Neural progenitor cell (in vitro differentiated cells): ENCODE results near the gene RNF13. TPM values are rescaled to one million over a fixed set of nuclear protein-coding genes. Genes with fewer than 3 reads are reported as not detected.

Experiments
- DNase-seq: peaks from one replicate; pipeline ENCODE4 v3.0.0-alpha.2; 2016; ENCODE audit warnings: low spot score
- H2AFZ ChIP-seq: fragments of 200-600 bp; sonication (generic); replicated peaks from 2 replicates; pipeline ENCODE4 v1.6.1; 2016; ENCODE audit warnings: antibody characterized with exemption
- H3F3A ChIP-seq: fragments of 200-600 bp; sonication (generic); 2 replicates; pipeline ENCODE4 v1.6.1; 2016; ENCODE audit warnings: antibody characterized with exemption, low read depth
- H3K27ac ChIP-seq: fragments of 200-600 bp; sonication (generic); 2 replicates; pipeline ENCODE4 v1.5.1; 2016; ENCODE audit warnings: mild to moderate bottlenecking
- H3K27me3 ChIP-seq: fragments of 200-600 bp; sonication (generic); 2 replicates; pipeline ENCODE4 v1.6.1; 2016; ENCODE audit warnings: mild to moderate bottlenecking, moderate library complexity
- H3K36me3 ChIP-seq: fragments of 200-600 bp; sonication (generic); 2 replicates; pipeline ENCODE4 v1.5.1; 2016
- H3K4me1 ChIP-seq: fragments of 200-600 bp; sonication (generic); 2 replicates; pipeline ENCODE4 v1.6.1; 2016; ENCODE audit warnings: mixed run types
- H3K4me2 ChIP-seq: fragments of 200-600 bp; sonication (generic); 2 replicates; pipeline ENCODE4 v1.6.1; 2016
- H3K4me3 ChIP-seq: fragments of 200-600 bp; sonication (generic); 2 replicates; pipeline ENCODE4 v1.5.1; 2016
- H3K79me2 ChIP-seq: fragments of 200-600 bp; sonication (generic); 2 replicates; pipeline ENCODE4 v1.6.1; 2016; ENCODE audit warnings: low read depth
- H3K9ac ChIP-seq: fragments of 200-600 bp; sonication (generic); 2 replicates; pipeline ENCODE4 v1.6.1; 2016
- H3K9me3 ChIP-seq: fragments of 200-600 bp; sonication (generic); 2 replicates; pipeline ENCODE4 v1.5.1; 2016; ENCODE audit warnings: low read depth
- H4K20me1 ChIP-seq: fragments of 200-600 bp; sonication (generic); 2 replicates; pipeline ENCODE4 v1.6.1; 2016; ENCODE audit warnings: low read depth
- H3K27ac Mint-ChIP-seq: 3 replicates; pipeline ENCODE4 v1.8.0; 2021; ENCODE audit warnings: mixed read lengths
- H3K27me3 Mint-ChIP-seq: 2 replicates; pipeline ENCODE4 v1.8.0; 2022; ENCODE audit warnings: low read depth, mild to moderate bottlenecking, inconsistent platforms, moderate library complexity, mixed read lengths; ENCODE audit not compliant: insufficient read depth
- H3K36me3 Mint-ChIP-seq: 3 replicates; pipeline ENCODE4 v1.8.0; 2021; ENCODE audit warnings: mixed read lengths
- H3K4me1 Mint-ChIP-seq: 3 replicates; pipeline ENCODE4 v1.8.0; 2021; ENCODE audit warnings: mixed read lengths
- H3K4me3 Mint-ChIP-seq: 3 replicates; pipeline ENCODE4 v1.8.0; 2021; ENCODE audit warnings: mild to moderate bottlenecking, moderate library complexity, mixed read lengths
- H3K9me3 Mint-ChIP-seq: 3 replicates; pipeline ENCODE4 v1.8.0; 2020; ENCODE audit warnings: mixed read lengths
- CTCF ChIP-seq: fragments of 200-600 bp; sonication (generic); IDR thresholded peaks from 2 replicates; pipeline ENCODE4 v1.5.1; 2017; ENCODE audit warnings: antibody characterized with exemption, mild to moderate bottlenecking
- EZH2 ChIP-seq: fragments of 200-600 bp; sonication (generic); IDR thresholded peaks from 2 replicates; pipeline ENCODE4 v1.6.1; 2017; ENCODE audit warnings: antibody characterized with exemption, mild to moderate bottlenecking, moderate library complexity
- EZH2phosphoT487 ChIP-seq: fragments of 200-600 bp; sonication (generic); IDR thresholded peaks from 2 replicates; pipeline ENCODE4 v1.6.1; 2017; ENCODE audit warnings: antibody characterized with exemption
- total RNA-seq: library from RNA; depleted of rRNA; stranded (reverse); fragments of >200 nt; gene quantifications from 2 replicates; pipeline ENCODE4 v1.2.3, GENCODE V29; 2015; ENCODE audit warnings: low replicate concordance

Gene RNF13
- total RNA-seq, 1 donor from 2014 or later: 45.2 TPM

GRCh38 chr3:149850787-149851584, 38.0 kb downstream of the RNF13 start:
- no peak overlapping the region for H3K27ac Mint-ChIP-seq

GRCh38 chr3:149858911-149859310, 45.9 kb downstream of the RNF13 start:
- Histone ChIP-seq H3F3A (no peaks in the 10 kb centered on the region), H3K4me1 (no peaks in the 10 kb centered on the region), H3K4me3 (no peak overlapping the region), H3K79me2 (no peaks in the 10 kb centered on the region), H3K9me3 (no peaks in the 10 kb centered on the region), H3K9ac (no peak overlapping the region), H4K20me1 (no peaks in the 10 kb centered on the region), H3K4me2 (no peak overlapping the region), H2AFZ (no peak overlapping the region), H3K36me3 (no peaks in the 10 kb centered on the region), H3K27ac (no peak overlapping the region), H3K27me3 (no peaks in the 10 kb centered on the region)
- DNase-seq: no peak
- Mint-ChIP-seq H3K9me3 (no peaks in the 10 kb centered on the region), H3K27ac (no peak overlapping the region), H3K27me3 (no peaks in the 10 kb centered on the region), H3K4me3 (no peak overlapping the region), H3K36me3 (peaks cover 11% of the 10 kb centered on the region), H3K4me1 (no peaks in the 10 kb centered on the region)
- TF ChIP-seq EZH2: no peak
- TF ChIP-seq CTCF: no peak

More at GRCh38 chr3:149850787-149851584, 38.0 kb downstream of the RNF13 start:
- no peak overlapping the region for H3K9ac ChIP-seq
- H3K27ac ChIP-seq: no peak overlapping the region
- no peaks in the 10 kb centered on the region for H3K27me3 ChIP-seq
- Mint-ChIP-seq H3K9me3 (no peaks in the 10 kb centered on the region), H3K4me3 (no peak overlapping the region), H3K4me1 (no peaks in the 10 kb centered on the region), H3K36me3 (peaks cover 30% of the 10 kb centered on the region), H3K27me3 (no peaks in the 10 kb centered on the region)
- H3K36me3 ChIP-seq: no peaks in the 10 kb centered on the region
- no peak overlapping the region for H2AFZ ChIP-seq
- H3K9me3 ChIP-seq: no peaks in the 10 kb centered on the region
- H3K79me2 ChIP-seq: peaks cover 4% of the 10 kb centered on the region
- H3K4me3 ChIP-seq: no peak overlapping the region
- TF ChIP-seq EZH2: no peak
- TF ChIP-seq CTCF: no peak
- TF ChIP-seq EZH2phosphoT487: no peak
- H3K4me1 ChIP-seq: no peaks in the 10 kb centered on the region
- H3K4me2 ChIP-seq: no peak overlapping the region
- no peak for DNase-seq
- no peaks in the 10 kb centered on the region for H3F3A ChIP-seq
- no peaks in the 10 kb centered on the region for H4K20me1 ChIP-seq

- no peaks in the 10 kb centered on the region for H3K36me3 ChIP-seq
- no peak for TF ChIP-seq EZH2phosphoT487
- no peak for TF ChIP-seq EZH2
- no peak for TF ChIP-seq CTCF
- no peak overlapping the region for H3K4me2 ChIP-seq
- no peak for DNase-seq
- H3K4me1 Mint-ChIP-seq: no peaks in the 10 kb centered on the region
- H4K20me1 ChIP-seq: no peaks in the 10 kb centered on the region
- H3K27me3 Mint-ChIP-seq: no peaks in the 10 kb centered on the region
- peaks cover 4% of the 10 kb centered on the region for H3K36me3 Mint-ChIP-seq
- H3K4me3 Mint-ChIP-seq: no peak overlapping the region
- H3K9me3 Mint-ChIP-seq: peaks cover 1% of the 10 kb centered on the region
- H3F3A ChIP-seq: no peaks in the 10 kb centered on the region
- no peak overlapping the region for H3K27ac Mint-ChIP-seq
- no peak overlapping the region for H3K9ac ChIP-seq
- H3K79me2 ChIP-seq: no peaks in the 10 kb centered on the region
- H3K27ac ChIP-seq: no peak overlapping the region
- H3K27me3 ChIP-seq: no peaks in the 10 kb centered on the region
- no peaks in the 10 kb centered on the region for H3K4me1 ChIP-seq
- H2AFZ ChIP-seq: no peak overlapping the region
- H3K9me3 ChIP-seq: no peaks in the 10 kb centered on the region
- H3K4me3 ChIP-seq: no peak overlapping the region
Measured at GRCh38 chr3:149860881-149861280, 47.9 kb downstream of the RNF13 start.
